NAMALWA (cell line): ENCODE results near the gene ATP8A2.

Experiments used
- DNase-seq: peaks from one replicate; pipeline ENCODE4 v3.0.0-alpha.2; 2015; ENCODE audit warnings: low spot score

ATP8A2 gene

DNA sequence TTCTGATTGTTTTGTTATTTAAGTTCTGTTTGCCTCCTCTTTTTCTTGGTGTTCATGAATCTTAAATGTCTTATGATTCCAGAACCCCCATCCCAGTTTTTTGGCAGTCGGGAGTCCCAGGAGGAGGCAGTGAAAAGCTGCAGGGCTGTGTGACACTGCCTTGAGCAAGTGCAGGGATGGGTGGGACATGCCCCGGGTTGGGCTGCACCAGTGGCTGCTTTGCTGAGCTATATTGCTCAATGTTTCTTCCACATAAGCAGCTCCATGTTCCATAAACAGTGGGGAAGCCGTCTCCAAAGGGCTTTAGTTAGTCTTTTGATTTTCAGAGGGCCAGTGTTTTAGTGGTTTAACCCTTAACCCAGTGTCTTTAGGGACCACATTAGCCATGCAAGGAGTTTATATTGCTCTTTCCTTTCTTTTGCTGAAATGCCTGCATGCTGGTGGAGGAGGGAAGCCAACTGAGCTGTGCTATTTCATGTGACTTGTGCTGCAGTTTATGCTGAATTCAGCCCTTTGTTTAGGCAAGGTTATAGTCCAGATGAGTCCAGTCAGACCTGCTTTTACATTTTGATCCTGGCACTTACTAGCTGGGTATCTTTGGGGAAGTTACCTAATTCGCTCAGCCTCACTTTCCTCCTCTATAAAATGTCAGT lies 13.1 kb downstream of the ATP8A2 start:
- DNase-seq: no peak

- no peak for DNase-seq
Observed at GRCh38 chr13:25391932-25392331, 20.2 kb downstream of the ATP8A2 start.

GRCh38 chr13:25394402-25395060 lies 22.8 kb downstream of the ATP8A2 start:
- DNase-seq: no peak

DNA sequence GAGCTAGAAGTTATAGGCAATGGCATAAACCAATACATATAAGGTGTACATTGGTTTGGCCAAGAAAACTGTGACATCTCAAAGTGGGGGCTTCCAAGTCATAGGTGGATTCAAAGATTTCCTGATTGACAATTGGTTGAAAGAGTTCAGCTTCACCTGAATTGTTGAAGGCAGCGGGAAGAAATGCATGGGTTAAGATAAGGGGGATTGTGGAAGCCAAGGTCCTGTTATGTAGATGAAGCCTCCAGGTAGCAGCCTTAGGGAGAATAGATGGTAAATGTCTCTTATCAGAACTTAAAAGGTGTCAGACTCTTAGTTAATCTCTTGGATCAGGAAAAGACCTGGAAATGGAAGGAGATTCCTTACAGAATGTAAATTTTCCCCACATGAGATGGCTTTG lies 26.0 kb downstream of the ATP8A2 start:
- no peak for DNase-seq

- no peak for DNase-seq
Observed at GRCh38 chr13:25400925-25401324, 29.2 kb downstream of the ATP8A2 start.

DNA sequence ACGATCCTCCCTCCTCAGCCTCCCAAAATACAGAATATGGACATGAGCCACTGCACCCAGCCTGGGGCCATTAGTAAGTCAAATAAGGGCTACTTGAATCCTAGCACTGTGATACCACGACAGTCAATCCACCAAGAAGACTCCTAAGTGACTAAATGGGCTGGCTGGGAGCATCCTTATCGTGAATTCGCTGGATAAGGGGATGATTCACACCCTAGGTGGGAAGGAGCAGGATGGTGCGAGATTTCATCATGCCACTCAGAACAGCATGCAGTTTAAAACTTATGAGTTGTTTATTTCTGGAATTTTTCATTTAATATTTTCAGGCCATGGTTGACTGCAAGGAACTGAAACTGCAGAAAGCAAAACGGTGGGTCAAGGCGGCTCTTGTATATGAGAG lies 30.2 kb downstream of the ATP8A2 start:
- no peak for DNase-seq

- DNase-seq: peak; percentile 12
Observed at GRCh38 chr13:25406377-25406776, 34.6 kb downstream of the ATP8A2 start.

- no peak for DNase-seq
Observed at GRCh38 chr13:25409938-25410337, 38.2 kb downstream of the ATP8A2 start.

DNA sequence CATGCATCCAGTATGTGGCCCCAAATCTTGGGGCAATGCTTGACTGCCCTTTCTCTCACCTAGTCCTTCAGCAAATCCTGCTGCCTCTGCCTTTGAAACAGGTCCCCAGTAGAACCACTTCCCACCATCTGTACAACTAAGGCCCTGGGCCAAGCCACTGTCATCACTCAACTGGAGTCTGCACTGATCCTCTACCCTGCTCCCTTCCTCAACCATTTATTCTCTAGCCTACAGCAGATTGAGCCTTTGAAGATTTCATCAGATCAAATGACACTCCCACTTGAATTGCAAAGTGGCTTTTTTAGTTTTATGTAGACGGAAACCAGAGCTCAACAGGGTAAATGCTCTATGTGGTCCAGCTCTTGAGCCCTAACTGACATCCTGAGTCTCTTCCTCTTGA lies 43.5 kb downstream of the ATP8A2 start:
- no peak for DNase-seq

- DNase-seq: no peak
Observed at GRCh38 chr13:25417535-25417934, 45.8 kb downstream of the ATP8A2 start.

- no peak for DNase-seq
Observed at GRCh38 chr13:25420161-25420560, 48.4 kb downstream of the ATP8A2 start.

- no peak for DNase-seq
Observed at GRCh38 chr13:25421612-25422011, 49.8 kb downstream of the ATP8A2 start.

- no peak for DNase-seq
Observed at GRCh38 chr13:25422153-25422552, 50.4 kb downstream of the ATP8A2 start.

DNA sequence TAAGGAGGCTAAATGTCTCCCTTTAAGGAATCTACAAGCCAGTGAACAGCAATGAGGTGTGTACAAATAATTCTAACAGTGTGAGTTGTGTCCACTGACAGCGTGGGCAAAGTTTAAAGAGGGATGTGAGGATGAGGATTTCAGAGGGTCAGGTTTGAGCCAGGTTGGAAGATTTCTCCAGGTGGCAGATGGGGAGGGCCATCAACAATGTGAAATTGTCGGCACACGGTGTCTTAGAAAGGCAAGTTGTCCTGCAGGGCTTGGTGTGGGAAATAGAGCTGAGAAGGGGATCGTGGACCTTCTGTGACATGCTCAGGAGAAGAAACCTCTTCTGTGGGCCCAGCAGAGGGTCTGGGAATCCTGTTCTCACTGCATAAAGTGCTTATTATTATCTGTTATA lies 52.1 kb downstream of the ATP8A2 start:
- no peak for DNase-seq

GRCh38 chr13:25429466-25429865 lies 57.7 kb downstream of the ATP8A2 start:
- DNase-seq: no peak

GRCh38 chr13:25432691-25433090 lies 60.9 kb downstream of the ATP8A2 start:
- DNase-seq: no peak

DNA sequence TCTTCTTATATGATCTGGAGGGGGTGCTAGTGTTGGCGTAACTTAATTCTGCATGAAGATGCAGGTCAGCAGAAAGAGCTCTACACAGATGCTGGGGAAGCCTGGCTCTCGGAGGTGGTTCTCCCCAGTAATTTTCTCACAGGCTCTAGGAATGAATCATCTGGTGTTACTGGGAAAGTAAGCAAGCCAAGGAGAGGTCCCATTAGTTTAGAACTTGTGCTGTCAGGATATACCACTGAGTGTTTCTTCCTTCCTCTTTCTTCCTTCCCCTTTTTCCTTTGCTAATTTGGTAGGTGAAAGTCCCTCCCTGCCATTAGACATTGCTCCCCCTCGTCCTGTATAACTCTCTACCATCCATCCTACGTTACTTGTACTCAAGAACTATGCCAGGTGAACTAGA lies 68.3 kb downstream of the ATP8A2 start:
- DNase-seq: no peak

GRCh38 chr13:25446261-25446660 lies 74.5 kb downstream of the ATP8A2 start:
- DNase-seq: no peak

DNA sequence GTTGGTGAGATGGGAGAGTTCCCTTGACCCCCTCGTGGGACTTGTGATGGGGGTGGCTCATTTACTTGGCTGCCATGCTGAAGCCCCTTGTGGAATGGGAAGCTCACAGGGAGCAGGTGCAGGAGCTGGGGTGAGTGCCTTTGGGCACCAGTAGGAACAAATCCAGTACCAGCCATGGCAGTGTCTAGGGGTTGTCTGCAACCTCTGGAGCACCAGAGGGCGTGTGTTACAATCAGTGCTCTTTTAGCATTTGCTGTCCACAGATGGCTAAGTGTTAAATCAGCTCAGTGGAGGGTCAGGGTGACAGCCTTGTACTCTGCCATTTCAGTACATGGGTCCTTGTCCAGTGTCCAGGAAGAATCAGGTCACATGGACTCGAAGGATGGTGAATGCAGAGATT lies 75.6 kb downstream of the ATP8A2 start:
- DNase-seq: peak; percentile 2

GRCh38 chr13:25453850-25454365 lies 82.1 kb downstream of the ATP8A2 start:
- no peak for DNase-seq

DNA sequence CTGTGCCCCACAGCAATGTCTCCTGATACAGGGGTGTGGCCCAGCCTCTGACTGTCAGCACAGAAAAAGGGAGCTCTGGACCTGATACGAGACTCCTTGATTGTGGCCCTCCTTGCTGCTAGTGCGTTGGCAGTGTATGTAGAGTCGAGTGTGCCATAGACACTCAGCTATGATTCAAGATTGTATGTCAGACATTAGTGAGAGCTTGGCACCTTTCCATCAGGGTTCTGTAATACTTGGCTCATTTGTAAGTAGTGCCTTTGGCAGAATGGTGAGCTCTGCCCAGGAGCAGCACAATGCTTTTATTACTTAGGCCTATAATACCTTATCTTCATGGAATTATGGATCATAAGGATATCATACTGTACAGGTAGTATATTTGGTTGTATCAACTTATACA lies 83.4 kb downstream of the ATP8A2 start:
- no peak for DNase-seq

- no peak for DNase-seq
Observed at GRCh38 chr13:25457566-25457965, 85.8 kb downstream of the ATP8A2 start.

- no peak for DNase-seq
Observed at GRCh38 chr13:25462301-25463125, 90.7 kb downstream of the ATP8A2 start.
